GM06990 (cell line): ENCODE measurements around the gene ELP4.

Experiments used
- DNase-seq: peaks from one replicate; pipeline ENCODE4 v3.0.0-alpha.2; 2011; ENCODE audit not compliant: insufficient read length; ENCODE audit errors: extremely low read depth
- H3K27me3 ChIP-seq: replicated peaks from 2 replicates; pipeline ENCODE4 v1.6.0; 2011; ENCODE audit warnings: low read length; ENCODE audit not compliant: control insufficient read depth, insufficient read depth
- H3K36me3 ChIP-seq: 2 replicates; pipeline ENCODE4 v1.5.1; 2011; ENCODE audit warnings: low read length; ENCODE audit not compliant: control insufficient read depth, insufficient read depth
- H3K4me3 ChIP-seq: replicated peaks from 2 replicates; pipeline ENCODE4 v1.5.1; 2011; ENCODE audit warnings: low read depth, mild to moderate bottlenecking, control low read depth, low read length
- CTCF ChIP-seq: IDR thresholded peaks from 2 replicates; pipeline ENCODE4 v1.5.1; 2011; ENCODE audit warnings: low read length, control low read depth, mild to moderate bottlenecking, inconsistent platforms; ENCODE audit not compliant: insufficient read depth, poor library complexity, severe bottlenecking

Gene ELP4

GRCh38 chr11:31779374-31779791 is 269.8 kb downstream of the ELP4 start:
- Histone ChIP-seq H3K27me3 (no peaks in the 10 kb centered on the region), H3K4me3 (no peak overlapping the region), H3K36me3 (no peaks in the 10 kb centered on the region)
- DNase-seq, result no peak
- TF ChIP-seq CTCF, result no peak

- no peak for DNase-seq
- no peak for TF ChIP-seq CTCF
- no peaks in the 10 kb centered on the region for H3K36me3 ChIP-seq
- no peaks in the 10 kb centered on the region for H3K27me3 ChIP-seq
- H3K4me3 ChIP-seq, result no peak overlapping the region
These were observed 270.5 kb downstream of the ELP4 start for GRCh38 chr11:31780078-31780477.

GRCh38 chr11:31780480-31780971 is 271.0 kb downstream of the ELP4 start:
- DNase-seq, result no peak
- Histone ChIP-seq H3K36me3 (no peaks in the 10 kb centered on the region), H3K4me3 (no peak overlapping the region), H3K27me3 (no peaks in the 10 kb centered on the region)
- TF ChIP-seq CTCF, result no peak

GRCh38 chr11:31782257-31782656 is 272.7 kb downstream of the ELP4 start:
- Histone ChIP-seq H3K36me3 (no peaks in the 10 kb centered on the region), H3K4me3 (no peak overlapping the region), H3K27me3 (no peaks in the 10 kb centered on the region)
- no peak for TF ChIP-seq CTCF
- no peak for DNase-seq

- TF ChIP-seq CTCF, result no peak
- H3K27me3 ChIP-seq, result no peaks in the 10 kb centered on the region
- DNase-seq, result no peak
- no peak overlapping the region for H3K4me3 ChIP-seq
- no peaks in the 10 kb centered on the region for H3K36me3 ChIP-seq
These were observed 273.7 kb downstream of the ELP4 start for GRCh38 chr11:31783252-31783651.

GRCh38 chr11:31784611-31785010 is 275.0 kb downstream of the ELP4 start:
- Histone ChIP-seq H3K36me3 (no peaks in the 10 kb centered on the region), H3K27me3 (no peaks in the 10 kb centered on the region), H3K4me3 (no peak overlapping the region)
- DNase-seq, result no peak
- no peak for TF ChIP-seq CTCF
